MM.1S (cell line): ENCODE measurements around the gene SRSF6.

ENCODE experiments used
- CTCF ChIP-seq: fragments of 300-600 bp; sonication (generic); IDR thresholded peaks from 2 replicates; pipeline ENCODE4 v1.5.1; 2016; ENCODE audit warnings: antibody characterized with exemption, low read length, mixed read lengths
- EZH2 ChIP-seq: fragments of 300-600 bp; sonication (generic); optimal IDR thresholded peaks from 2 replicates; pipeline ENCODE3; 2017; ENCODE audit warnings: low read depth, mild to moderate bottlenecking, antibody characterized with exemption, low read length, mixed read lengths

- TF ChIP-seq EZH2 (no peak), CTCF (no peak)
Observed at GRCh38 chr20:43472671-43473380, 15.1 kb downstream of the SRSF6 start.
